ENCODE results near the gene FAM89B.

Gene FAM89B

DNA sequence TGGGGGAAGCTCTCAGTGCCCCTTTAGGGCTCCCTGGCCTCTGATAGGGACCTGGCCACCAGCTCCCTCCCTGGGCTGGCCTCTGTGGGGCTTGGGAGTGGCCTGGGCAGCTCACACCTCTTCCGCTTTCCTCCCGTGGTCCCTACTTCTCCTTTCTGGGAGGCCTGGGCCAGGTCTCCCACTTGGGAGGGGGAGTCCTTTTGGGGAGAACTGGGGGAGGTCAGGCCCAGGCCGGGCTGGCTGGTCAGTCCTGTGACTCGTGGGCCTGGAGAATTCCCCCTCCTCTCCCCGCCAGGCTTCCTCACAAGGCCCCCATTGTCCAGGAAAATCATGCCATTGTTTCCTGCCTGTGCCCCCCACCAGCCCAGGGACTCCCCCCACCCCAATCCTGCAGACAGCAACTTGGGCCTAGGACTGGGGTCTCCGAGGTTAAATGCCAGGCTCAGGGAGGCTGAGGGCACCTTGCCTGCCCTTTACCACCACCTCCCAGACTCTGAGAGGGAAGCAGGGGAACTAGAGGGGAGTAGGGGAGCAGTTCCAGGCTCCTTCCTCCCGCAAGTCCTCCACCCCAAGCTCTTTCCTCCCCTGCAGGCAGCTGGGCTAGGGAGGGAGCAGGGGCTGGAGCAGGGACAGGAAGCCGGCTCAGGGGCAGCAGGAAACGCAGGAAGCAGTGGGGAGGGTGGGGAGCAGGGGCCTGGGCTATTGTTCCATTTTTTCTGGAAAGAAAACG lies 38.9 kb downstream of the FAM89B start:
- Histone ChIP-seq H3K79me1 (ENCODE audit: low read length) (peaks cover 16% of the 10 kb centered on the region), H2AFZ (ENCODE audit: insufficient read depth, low read length, poor library complexity) (no peak overlapping the region), H3K9ac (ENCODE audit: low read length) (peak overlapping the region; percentile 31), H2BK12ac (ENCODE audit: low read length) (no peak overlapping the region), H2BK5ac (ENCODE audit: low read depth, low read length, poor library complexity) (no peak overlapping the region), H3K18ac (ENCODE audit: low read length) (no peak overlapping the region), H4K8ac (ENCODE audit: low read depth, low read length) (no peak overlapping the region), H3K27ac (ENCODE audit: low read depth, low read length) (no peak overlapping the region), H2AK5ac (ENCODE audit: low read length) (no peak overlapping the region), H3K27me3 (ENCODE audit: insufficient read depth, low read length) (no peaks in the 10 kb centered on the region), H3K14ac (ENCODE audit: low read length) (no peak overlapping the region), H2BK120ac (ENCODE audit: insufficient read depth, low read length, poor library complexity) (no peak overlapping the region), H3K4ac (ENCODE audit: low read depth, low read length) (peak overlapping the region; percentile 21), H3K4me1 (ENCODE audit: control insufficient read depth in 1 of 2, insufficient read depth in 2 of 2, low read length in 2 of 2) (peaks cover 31 to 36% of the 10 kb centered on the region in 2 experiments), H3K9me3 (ENCODE audit: insufficient read depth, low read depth, low read length) (peaks cover 6% of the 10 kb centered on the region), H3K79me2 (ENCODE audit: control insufficient read depth, insufficient read depth, low read length, poor library complexity) (peaks cover 17% of the 10 kb centered on the region), H4K91ac (ENCODE audit: low read depth, low read length) (peak overlapping the region; percentile 60), H3K23ac (ENCODE audit: low read length) (no peak overlapping the region), H3K4me2 (ENCODE audit: low read length) (peak overlapping the region; percentile 40), H3K4me3 (ENCODE audit: low read depth, low read length) (no peak overlapping the region), H4K12ac (ENCODE audit: low read depth, low read length) (no peak overlapping the region), H3K36me3 (ENCODE audit: control insufficient read depth in 1 of 2, insufficient read depth in 2 of 2, low read length in 2 of 2) (peaks cover 37 to 46% of the 10 kb centered on the region in 2 experiments)
- WGBS (ENCODE audit: extremely low coverage, insufficient coverage, insufficient read length), result no CpG with 5 or more reads among the region's 10 CpGs
- DNase-seq, result peak in 1 of 2 donors; percentile 13

DNA sequence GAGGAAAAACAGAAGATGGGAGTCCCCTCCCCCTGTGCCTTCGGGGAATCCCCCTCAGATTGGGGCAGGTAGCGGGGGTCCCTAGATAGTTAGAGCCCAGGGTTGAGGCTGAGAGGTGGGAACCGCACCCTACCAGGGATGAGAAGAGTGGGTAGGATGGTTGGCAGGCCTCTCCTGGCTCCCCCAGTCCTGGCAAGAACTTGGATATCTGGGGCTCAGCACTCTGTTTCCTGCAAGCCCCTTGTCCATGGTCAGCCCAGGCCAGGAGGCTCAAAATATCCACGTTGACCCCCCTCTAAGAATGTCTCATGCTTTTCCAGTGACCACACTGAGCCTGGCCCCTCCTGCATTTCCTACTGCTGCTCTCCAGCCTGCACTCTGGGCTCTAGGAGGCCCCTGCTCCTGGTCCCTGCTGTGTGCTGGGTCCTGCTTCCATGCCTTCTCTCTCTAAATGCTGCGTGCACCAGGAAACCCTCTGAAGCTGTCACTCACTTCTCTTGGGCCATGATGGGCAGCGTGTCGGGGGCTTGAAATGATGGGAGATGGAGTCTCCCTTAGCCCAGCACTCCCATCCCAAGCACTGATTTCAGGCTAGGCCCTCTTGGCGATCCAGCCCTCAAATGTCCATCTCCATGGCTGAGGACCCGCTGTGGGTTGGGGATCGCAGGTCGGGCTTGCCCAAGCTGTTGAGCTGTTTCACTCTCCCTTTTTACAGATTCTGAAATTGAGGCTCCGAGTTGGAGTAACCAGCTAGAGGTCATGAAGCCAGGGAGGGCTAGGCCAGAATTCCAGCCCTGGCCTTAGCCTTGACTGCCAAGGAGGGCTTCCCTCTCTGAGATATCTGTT lies 39.6 kb downstream of the FAM89B start:
- Histone ChIP-seq H4K91ac (ENCODE audit: low read depth, low read length) (peak overlapping the region; percentile 60), H3K23ac (ENCODE audit: low read length) (no peak overlapping the region), H2BK12ac (ENCODE audit: low read length) (peak overlapping the region; percentile 20), H3K9me3 (ENCODE audit: insufficient read depth, low read depth, low read length) (peaks cover 6% of the 10 kb centered on the region), H3K9ac (ENCODE audit: low read length) (no peak overlapping the region), H3K79me1 (ENCODE audit: low read length) (peaks cover 18% of the 10 kb centered on the region), H2AFZ (ENCODE audit: insufficient read depth, low read length, poor library complexity) (no peak overlapping the region), H3K4me3 (ENCODE audit: low read depth, low read length) (no peak overlapping the region), H2AK5ac (ENCODE audit: low read length) (peak overlapping the region; percentile 32), H2BK5ac (ENCODE audit: low read depth, low read length, poor library complexity) (no peak overlapping the region), H3K27me3 (ENCODE audit: insufficient read depth, low read length) (no peaks in the 10 kb centered on the region), H3K14ac (ENCODE audit: low read length) (peak overlapping the region; percentile 36), H3K4ac (ENCODE audit: low read depth, low read length) (peak overlapping the region; percentile 56), H3K36me3 (ENCODE audit: control insufficient read depth in 1 of 2, insufficient read depth in 2 of 2, low read length in 2 of 2) (peaks cover 37 to 43% of the 10 kb centered on the region in 2 experiments), H3K4me1 (ENCODE audit: control insufficient read depth in 1 of 2, insufficient read depth in 2 of 2, low read length in 2 of 2) (peaks cover 34 to 41% of the 10 kb centered on the region in 2 experiments), H4K12ac (ENCODE audit: low read depth, low read length) (peak overlapping the region; percentile 55), H3K18ac (ENCODE audit: low read length) (peak overlapping the region; percentile 27), H3K27ac (ENCODE audit: low read depth, low read length) (peak overlapping the region; percentile 14), H3K4me2 (ENCODE audit: low read length) (peak overlapping the region; percentile 40), H2BK120ac (ENCODE audit: insufficient read depth, low read length, poor library complexity) (peak overlapping the region; percentile 9), H4K8ac (ENCODE audit: low read depth, low read length) (peak overlapping the region; percentile 26), H3K79me2 (ENCODE audit: control insufficient read depth, insufficient read depth, low read length, poor library complexity) (peaks cover 23% of the 10 kb centered on the region)
- DNase-seq, result no peak
- no CpG with 5 or more reads among the region's 12 CpGs for WGBS (ENCODE audit: extremely low coverage, insufficient coverage, insufficient read length)

GRCh38 chr11:65612691-65613090 lies 40.4 kb downstream of the FAM89B start:
- Histone ChIP-seq H3K79me1 (ENCODE audit: low read length) (peaks cover 18% of the 10 kb centered on the region), H2AFZ (ENCODE audit: insufficient read depth, low read length, poor library complexity) (no peak overlapping the region), H2BK5ac (ENCODE audit: low read depth, low read length, poor library complexity) (no peak overlapping the region), H2BK120ac (ENCODE audit: insufficient read depth, low read length, poor library complexity) (no peak overlapping the region), H3K27ac (ENCODE audit: low read depth, low read length) (no peak overlapping the region), H4K12ac (ENCODE audit: low read depth, low read length) (peak overlapping the region; percentile 55), H3K4me1 (ENCODE audit: control insufficient read depth in 1 of 2, insufficient read depth in 2 of 2, low read length in 2 of 2) (peaks cover 30 to 35% of the 10 kb centered on the region in 2 experiments), H4K8ac (ENCODE audit: low read depth, low read length) (no peak overlapping the region), H3K4me3 (ENCODE audit: low read depth, low read length) (no peak overlapping the region), H3K4ac (ENCODE audit: low read depth, low read length) (peak overlapping the region; percentile 80), H3K4me2 (ENCODE audit: low read length) (peak overlapping the region; percentile 83), H3K9ac (ENCODE audit: low read length) (no peak overlapping the region), H4K91ac (ENCODE audit: low read depth, low read length) (no peak overlapping the region), H3K27me3 (ENCODE audit: insufficient read depth, low read length) (no peaks in the 10 kb centered on the region), H3K23ac (ENCODE audit: low read length) (no peak overlapping the region), H3K36me3 (ENCODE audit: control insufficient read depth in 1 of 2, insufficient read depth in 2 of 2, low read length in 2 of 2) (peaks cover 43 to 46% of the 10 kb centered on the region in 2 experiments), H2AK5ac (ENCODE audit: low read length) (peak overlapping the region; percentile 14), H3K14ac (ENCODE audit: low read length) (peak overlapping the region; percentile 15), H3K18ac (ENCODE audit: low read length) (peak overlapping the region; percentile 17), H2BK12ac (ENCODE audit: low read length) (no peak overlapping the region), H3K9me3 (ENCODE audit: insufficient read depth, low read depth, low read length) (peaks cover 2% of the 10 kb centered on the region), H3K79me2 (ENCODE audit: control insufficient read depth, insufficient read depth, low read length, poor library complexity) (peaks cover 25% of the 10 kb centered on the region)
- no peak for DNase-seq
- no CpG with 5 or more reads among the region's 7 CpGs for WGBS (ENCODE audit: extremely low coverage, insufficient coverage, insufficient read length)

- Histone ChIP-seq H3K9me3 (ENCODE audit: insufficient read depth, low read depth, low read length) (peaks cover 2% of the 10 kb centered on the region), H4K12ac (ENCODE audit: low read depth, low read length) (peak overlapping the region; percentile 81), H3K4ac (ENCODE audit: low read depth, low read length) (peak overlapping the region; percentile 96), H3K4me1 (ENCODE audit: control insufficient read depth in 1 of 2, insufficient read depth in 2 of 2, low read length in 2 of 2) (peaks cover 28 to 33% of the 10 kb centered on the region in 2 experiments), H3K23ac (ENCODE audit: low read length) (no peak overlapping the region), H2AFZ (ENCODE audit: insufficient read depth, low read length, poor library complexity) (peak overlapping the region; percentile 78), H3K27ac (ENCODE audit: low read depth, low read length) (peak overlapping the region; percentile 57), H2BK12ac (ENCODE audit: low read length) (no peak overlapping the region), H3K9ac (ENCODE audit: low read length) (peak overlapping the region; percentile 81), H3K18ac (ENCODE audit: low read length) (peak overlapping the region; percentile 95), H4K8ac (ENCODE audit: low read depth, low read length) (peak overlapping the region; percentile 90), H3K79me1 (ENCODE audit: low read length) (peaks cover 18% of the 10 kb centered on the region), H3K4me2 (ENCODE audit: low read length) (peak overlapping the region; percentile 83), H3K4me3 (ENCODE audit: low read depth, low read length) (peak overlapping the region; percentile 79), H2BK5ac (ENCODE audit: low read depth, low read length, poor library complexity) (peak overlapping the region; percentile 85), H2AK5ac (ENCODE audit: low read length) (peak overlapping the region; percentile 96), H3K14ac (ENCODE audit: low read length) (peak overlapping the region; percentile 91), H2BK120ac (ENCODE audit: insufficient read depth, low read length, poor library complexity) (peak overlapping the region; percentile 75), H4K91ac (ENCODE audit: low read depth, low read length) (peak overlapping the region; percentile 94), H3K79me2 (ENCODE audit: control insufficient read depth, insufficient read depth, low read length, poor library complexity) (peaks cover 25% of the 10 kb centered on the region), H3K27me3 (ENCODE audit: insufficient read depth, low read length) (no peaks in the 10 kb centered on the region), H3K36me3 (ENCODE audit: control insufficient read depth in 1 of 2, insufficient read depth in 2 of 2, low read length in 2 of 2) (peaks cover 43 to 46% of the 10 kb centered on the region in 2 experiments)
- no CpG with 5 or more reads among the region's 43 CpGs for WGBS (ENCODE audit: extremely low coverage, insufficient coverage, insufficient read length)
- DNase-seq, result no peak
Observed at GRCh38 chr11:65613091-65613928, 41.0 kb downstream of the FAM89B start.

Data from trophoblast cell (in vitro differentiated cells and primary cell).